ENCODE results near the gene LRRC8B. TPM values are rescaled to one million over a fixed set of nuclear protein-coding genes. Genes with fewer than 3 reads are reported as not detected.
"Not testable (repeated sequence)": the region's sequence is repeated elsewhere in the genome, so short reads cannot be mapped to it uniquely, and the experiment has no call there.

Gene LRRC8B
- total RNA-seq, 1 donor from 2014 or later = 2.8 TPM

DNA sequence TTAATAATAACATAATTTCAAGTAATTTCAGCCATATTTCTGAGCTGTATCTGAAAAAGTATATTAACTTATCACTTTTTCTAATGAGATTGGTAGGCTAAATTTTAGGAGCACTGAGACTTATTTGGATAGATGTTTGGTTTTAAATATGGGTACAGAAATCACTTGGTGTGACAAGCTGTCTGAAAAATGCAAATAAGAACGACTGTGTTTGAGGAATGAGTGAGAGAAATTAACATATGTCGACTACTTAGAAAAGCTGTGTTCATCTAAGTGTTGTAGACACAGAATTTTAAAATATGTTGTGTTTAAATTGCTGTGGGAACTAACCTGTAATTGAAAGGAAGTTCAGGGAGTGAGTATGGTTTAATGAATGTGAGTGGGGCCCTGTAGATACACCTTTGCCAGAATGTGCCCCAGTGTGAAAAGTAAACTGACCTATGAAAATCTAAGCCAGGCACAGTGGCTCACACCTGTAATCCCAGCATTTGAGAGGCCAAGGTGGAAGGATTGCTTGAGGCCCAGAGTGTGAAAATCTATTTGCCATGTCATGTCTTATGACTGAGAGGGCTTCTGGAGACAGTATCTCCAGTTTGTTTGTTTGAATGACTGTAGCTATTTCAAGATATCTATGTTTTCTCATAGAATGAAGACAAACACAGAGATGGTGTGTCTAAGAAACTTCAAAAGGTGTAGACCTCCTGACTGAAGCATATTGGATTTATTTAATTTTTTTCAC is 54.5 kb downstream of the LRRC8B start:
- DNase-seq (ENCODE audit: low spot score) (no peak), ATAC-seq (no peak)

DNA sequence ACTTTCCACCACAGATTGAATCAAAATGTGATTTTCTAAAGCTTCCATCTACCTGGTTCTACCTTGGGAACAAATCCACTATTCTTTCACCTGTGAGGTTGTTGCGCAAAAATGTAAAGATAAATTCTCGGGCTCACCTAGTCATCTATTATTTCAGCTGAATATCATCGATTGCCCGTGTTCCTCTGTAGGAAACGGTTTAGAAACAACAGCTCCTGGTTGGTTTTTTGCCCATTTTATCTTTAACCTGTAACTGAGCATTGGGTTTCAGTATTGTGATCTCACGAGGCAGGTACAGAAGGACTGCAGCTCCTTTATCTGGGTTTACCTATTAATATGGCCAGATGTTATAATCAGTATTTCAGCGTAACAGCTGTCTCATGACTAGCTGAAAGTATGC is 55.4 kb downstream of the LRRC8B start:
- no peak for DNase-seq (ENCODE audit: low spot score)
- ATAC-seq = no peak

DNA sequence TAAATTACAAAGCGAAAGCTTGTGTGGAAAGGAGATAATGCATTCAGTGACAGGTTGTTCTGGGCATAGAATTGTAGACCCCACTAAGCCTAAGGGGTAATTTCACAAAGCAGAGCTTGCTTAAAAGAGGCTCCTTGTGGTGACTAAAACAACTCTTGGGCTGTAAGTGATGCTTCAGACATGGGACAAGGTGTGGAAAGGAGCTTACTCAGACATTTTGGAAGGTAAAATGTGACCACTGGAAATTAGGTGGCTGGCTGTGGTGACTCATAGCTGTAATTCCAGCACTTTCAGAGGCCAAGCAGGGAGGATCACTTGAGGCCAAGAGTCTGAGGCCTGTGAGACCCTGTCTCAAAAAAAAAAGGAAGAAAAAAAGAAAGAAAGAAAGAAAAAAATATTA is 57.2 kb downstream of the LRRC8B start:
- no peak for ATAC-seq
- no peak for DNase-seq (ENCODE audit: low spot score)

DNA sequence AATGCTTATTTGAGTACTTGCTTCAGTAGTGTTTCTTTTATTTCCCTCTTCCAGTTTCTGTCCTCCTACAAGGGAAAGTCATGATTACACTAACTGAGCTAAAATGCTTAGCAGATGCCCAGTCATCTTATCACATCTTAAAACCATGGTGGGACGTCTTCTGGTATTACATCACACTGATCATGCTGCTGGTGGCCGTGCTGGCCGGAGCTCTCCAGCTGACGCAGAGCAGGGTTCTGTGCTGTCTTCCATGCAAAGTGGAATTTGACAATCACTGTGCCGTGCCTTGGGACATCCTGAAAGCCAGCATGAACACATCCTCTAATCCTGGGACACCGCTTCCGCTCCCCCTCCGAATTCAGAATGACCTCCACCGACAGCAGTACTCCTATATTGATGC is 57.9 kb downstream of the LRRC8B start:
- DNase-seq (ENCODE audit: low spot score) = no peak
- ATAC-seq = no peak

DNA sequence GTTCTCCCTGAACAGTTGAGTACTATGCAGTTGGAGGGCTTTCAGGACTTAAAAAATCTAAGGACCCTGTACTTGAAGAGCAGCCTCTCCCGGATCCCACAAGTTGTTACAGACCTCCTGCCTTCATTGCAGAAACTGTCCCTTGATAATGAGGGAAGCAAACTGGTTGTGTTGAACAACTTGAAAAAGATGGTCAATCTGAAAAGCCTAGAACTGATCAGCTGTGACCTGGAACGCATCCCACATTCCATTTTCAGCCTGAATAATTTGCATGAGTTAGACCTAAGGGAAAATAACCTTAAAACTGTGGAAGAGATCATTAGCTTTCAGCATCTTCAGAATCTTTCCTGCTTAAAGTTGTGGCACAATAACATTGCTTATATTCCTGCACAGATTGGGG is 59.6 kb downstream of the LRRC8B start:
- DNase-seq (ENCODE audit: low spot score) (no peak), ATAC-seq (no peak)

DNA sequence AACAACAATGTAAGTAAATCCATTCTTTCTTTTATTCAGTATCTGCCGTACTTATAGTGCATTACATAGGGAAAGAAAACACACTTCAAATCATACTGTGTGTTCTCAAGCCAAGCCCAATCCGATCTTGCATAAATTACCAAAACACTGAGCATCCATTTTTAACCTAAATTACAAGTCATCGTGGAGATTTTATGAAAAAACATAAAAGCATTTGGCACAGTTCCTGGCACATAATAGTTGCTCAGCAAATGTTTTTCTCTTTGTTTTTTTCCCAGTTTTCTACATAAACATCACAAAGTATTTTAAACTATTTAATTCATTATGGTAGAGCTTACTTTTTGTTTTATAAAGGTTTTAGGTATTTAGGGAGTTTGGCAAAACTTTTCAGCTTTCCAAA is 60.2 kb downstream of the LRRC8B start:
- ATAC-seq = no peak

DNA sequence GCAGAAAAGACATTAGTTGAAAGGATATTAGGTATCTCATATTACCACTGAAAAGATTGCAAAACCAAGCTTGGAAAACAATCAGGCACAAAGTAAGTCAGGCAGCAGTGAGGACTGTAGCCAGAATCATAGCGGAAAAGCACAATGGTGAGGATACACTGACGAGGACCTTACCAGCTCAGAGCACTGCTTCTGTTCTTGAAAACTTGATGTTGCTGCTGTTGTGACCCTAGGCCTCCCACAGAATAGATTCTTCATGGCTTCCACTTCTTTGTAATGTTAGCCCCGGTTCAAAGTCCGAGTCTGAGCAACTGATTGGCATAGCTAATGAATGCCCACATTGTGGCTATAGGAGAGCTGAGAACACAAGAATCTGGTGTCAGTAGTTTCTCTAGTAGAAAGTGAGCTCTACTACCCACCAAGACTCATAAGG is 63.1 kb downstream of the LRRC8B start:
- no peak for DNase-seq (ENCODE audit: low spot score)
- peak; percentile 62 for ATAC-seq

More for the DNA sequence above, 60.2 kb downstream of the LRRC8B start:
- DNase-seq (ENCODE audit: low spot score) = no peak

DNA sequence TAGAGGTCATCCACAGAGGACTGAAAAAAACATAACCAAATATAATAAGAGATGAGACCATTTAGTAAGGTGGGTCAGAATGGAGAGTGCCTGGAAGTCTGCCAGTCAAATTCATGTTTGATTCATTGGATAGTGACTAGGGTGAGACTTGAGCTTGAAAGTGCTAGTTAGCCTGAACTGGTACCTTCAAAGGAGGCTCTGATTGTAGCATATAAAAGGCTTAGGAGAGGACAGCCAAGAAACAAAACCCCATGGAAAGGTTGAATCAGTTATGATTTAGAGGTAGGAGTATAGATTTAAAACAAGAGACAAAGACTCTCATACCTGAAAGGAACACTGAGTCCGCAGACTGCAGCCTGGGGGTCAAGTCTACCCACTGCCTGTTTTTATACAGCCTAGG is 63.9 kb downstream of the LRRC8B start:
- no peak for ATAC-seq
- no peak for DNase-seq (ENCODE audit: low spot score)

DNA sequence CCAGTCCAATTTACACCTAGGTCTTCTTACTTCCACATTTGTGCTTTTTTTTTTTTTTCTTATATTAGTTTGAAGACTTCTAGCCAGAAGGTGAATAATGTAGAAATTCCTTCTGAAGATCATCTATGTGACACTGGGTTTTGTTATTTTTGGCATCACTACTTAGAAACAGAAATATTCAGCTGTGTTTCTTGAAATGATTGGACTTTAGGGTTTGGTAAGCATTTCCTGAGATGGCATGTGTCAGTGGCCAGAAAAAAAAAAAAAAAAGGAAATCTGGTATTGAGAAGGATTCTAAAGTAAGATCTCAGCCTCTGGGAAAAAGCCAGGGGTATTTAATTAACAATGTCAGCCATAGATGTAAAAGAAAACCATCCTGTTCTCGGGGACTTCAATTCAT is 64.9 kb downstream of the LRRC8B start:
- ATAC-seq (no peak), DNase-seq (ENCODE audit: low spot score) (no peak)

DNA sequence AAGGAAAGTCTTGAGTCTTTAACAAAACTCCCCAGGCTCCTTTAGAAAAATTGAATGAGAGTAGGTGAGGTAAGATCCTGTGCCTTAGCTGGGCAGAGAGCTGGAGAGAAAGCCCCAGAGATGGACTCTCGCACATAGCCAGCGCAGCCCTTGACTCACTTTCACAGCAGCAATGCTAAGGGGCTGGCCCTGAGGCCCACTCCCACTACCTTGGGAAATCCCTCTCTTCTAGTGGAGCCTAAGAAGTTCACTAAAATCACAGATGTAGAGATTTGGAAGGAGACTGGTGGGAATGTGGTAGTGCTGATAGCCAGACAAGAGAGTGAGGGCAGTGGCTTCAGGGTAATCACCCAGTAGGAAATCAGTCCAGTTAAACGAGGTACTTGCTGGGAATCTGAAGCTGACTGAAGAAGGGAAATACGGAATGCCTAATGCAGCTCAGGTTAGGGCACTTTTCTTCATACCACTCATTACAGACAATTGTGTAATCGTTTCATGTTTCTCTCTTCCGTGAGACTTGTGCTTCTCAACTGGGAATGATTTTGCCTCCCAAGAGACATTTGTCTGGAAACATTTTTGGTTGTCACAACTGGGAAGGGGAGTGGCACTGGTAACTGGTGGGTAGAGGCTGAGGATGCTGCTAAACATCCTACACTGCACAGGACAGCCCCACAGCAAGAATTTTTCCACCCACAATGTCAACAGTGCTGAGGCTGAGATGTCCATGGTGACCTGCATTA is 65.9 kb downstream of the LRRC8B start:
- DNase-seq (ENCODE audit: low spot score) = no peak
- no peak for ATAC-seq

DNA sequence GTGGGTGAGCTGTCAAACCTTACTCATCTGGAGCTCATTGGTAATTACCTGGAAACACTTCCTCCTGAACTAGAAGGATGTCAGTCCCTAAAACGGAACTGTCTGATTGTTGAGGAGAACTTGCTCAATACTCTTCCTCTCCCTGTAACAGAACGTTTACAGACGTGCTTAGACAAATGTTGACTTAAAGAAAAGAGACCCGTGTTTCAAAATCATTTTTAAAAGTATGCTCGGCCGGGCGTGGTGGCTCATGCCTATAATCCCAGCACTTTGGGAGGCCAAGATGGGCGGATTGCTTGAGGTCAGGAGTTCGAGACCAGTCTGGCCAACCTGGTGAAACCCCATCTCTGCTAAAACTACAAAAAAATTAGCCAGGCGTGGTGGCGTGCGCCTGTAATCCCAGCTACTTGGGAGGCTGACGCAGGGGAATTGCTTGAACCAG is 68.3 kb downstream of the LRRC8B start:
- peak; percentile 70 for ATAC-seq
- DNase-seq (ENCODE audit: low spot score) = not testable (repeated sequence)

DNA sequence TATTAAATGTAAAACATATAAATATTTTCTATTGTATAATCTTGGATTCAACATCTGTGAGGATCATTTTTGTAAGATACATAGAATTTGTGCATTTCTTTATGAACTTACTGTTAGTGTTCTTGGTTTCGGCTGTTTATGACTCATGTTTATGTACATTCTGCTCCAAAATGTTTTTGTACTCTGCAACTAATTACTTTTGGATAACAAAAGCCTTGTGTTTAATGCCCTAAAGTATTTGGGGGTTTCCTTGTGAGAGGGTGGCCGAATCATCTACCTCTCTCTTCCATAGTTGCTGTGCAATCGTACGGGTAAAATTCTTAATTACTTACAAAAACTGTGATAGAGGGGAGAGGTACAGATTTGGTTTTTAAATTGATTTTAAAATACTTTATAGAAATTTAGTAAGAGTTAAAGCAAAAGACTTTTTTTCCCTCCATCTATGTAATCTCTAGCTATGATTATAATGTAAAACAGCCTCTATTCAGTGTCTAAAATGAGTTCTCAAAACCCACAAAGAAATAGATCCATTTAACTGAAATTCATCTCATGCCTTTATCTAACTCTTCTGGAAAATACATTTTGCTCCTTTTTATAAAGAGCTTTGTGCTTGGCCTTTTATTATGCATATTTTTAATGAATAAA is 69.6 kb downstream of the LRRC8B start:
- ATAC-seq (no peak), DNase-seq (ENCODE audit: low spot score) (no peak)

DNA sequence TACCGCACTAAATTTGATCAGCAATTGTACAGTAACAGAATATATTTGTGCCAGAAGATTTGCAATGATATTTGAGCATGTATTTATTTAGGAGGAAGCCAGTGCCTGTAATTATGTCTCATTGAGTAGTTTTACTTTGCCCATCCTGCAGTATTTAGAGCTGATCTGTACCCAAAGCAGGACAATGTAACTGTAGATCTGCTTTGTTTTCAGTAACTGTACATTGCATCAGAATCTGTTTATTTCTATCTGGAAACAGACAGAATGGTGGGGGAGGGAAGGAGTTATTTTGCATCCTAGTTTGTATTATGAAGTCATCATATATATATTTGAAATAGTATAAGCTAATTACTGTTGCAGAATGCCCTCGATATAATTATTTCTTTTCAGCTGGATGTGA is 72.1 kb downstream of the LRRC8B start:
- no peak for ATAC-seq
- no peak for DNase-seq (ENCODE audit: low spot score)

DNA sequence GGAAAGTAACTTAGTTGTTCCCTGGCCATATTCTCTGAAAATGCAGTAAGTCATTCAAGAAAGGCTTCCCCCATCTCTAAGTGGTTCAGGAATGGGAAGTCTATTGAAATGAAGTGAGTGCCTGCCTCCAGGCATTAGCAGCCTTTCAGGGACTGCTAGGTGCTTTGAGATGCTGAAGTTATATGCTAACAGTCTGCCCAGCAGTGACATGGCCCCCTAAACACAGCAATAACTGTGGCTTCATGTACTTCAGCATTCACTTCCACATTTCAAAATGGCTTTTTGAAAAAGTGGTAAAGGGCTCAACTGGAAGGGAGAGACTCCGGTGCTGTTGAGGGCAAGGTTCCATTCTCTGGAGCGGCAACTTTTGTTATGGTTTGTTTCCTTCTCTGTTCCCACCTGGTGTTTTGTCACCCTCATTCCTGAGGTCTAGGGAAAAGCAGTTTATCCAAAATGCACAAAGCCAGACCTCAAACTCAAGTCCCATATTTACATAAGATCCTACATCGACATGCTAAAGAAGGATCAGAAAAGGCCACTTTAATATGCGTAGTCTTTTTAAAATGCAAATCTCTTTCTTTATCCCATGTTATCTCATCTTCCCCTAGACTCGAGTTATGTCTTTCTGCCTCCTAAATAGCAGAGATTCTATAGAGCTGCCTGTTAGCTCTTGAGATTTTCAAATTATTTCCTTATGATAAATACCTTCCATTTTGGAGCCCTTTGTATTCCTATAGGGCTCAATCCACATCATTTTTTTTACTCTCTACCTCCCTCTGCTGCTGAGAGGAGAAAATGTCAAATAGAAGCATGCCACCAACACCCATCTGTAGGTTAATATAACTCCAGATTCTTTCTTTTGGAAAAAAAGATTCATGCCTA is 74.1 kb downstream of the LRRC8B start:
- peak; percentile 93 for ATAC-seq
- DNase-seq (ENCODE audit: low spot score) = no peak

DNA sequence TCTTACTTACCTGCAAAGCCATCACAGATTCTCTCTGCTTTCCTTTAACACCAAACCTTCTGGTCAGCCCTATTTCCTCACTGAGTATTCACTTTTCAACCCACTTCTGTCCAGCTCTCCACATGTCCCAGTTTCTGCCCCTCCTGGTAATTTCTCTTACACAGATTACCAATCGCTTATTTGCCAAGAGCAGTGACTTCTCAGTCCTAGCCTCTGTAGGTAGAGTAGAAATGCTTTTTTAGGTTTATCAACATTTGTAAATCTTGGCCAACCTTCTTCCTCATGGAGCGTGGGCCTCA is 74.7 kb downstream of the LRRC8B start:
- no peak for ATAC-seq

DNA sequence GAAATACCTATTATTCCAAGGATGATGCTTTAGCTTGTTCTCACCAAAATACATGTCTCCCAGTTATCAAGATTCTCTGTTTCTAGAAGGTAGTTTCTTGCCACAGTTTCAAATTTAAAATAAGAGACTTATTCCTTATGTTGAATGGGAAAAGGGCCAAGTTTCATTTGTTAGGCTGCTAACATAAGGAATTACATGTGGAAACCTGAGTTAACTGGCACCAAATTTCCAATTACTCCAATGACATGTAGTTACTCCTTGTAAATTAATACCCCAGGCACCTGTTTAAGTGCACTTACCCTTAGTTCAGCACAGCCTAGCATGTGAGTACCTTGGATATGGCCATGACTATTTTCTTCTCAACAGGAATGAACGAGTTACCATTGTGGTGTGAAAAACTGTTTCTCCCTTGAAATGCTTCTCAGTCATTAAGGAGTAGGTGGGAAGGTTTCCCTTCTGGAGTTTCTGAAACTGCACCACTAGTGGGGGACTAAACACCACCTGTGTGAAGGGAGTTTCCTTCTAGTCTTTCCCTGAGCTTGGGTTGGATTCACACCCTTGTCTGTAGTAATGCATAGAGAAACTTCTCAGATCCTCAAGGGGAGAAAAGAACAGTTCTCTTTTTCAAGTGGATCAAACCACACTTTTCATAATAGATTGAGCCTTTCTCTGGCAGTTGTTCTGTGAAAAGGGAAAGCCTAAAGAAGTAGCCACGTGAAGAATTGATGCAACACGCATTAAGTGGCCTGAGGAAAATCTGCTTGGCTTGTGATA is 76.0 kb downstream of the LRRC8B start:
- ATAC-seq (no peak), DNase-seq (ENCODE audit: low spot score) (no peak)

More for the DNA sequence above, 74.7 kb downstream of the LRRC8B start:
- no peak for DNase-seq (ENCODE audit: low spot score)

DNA sequence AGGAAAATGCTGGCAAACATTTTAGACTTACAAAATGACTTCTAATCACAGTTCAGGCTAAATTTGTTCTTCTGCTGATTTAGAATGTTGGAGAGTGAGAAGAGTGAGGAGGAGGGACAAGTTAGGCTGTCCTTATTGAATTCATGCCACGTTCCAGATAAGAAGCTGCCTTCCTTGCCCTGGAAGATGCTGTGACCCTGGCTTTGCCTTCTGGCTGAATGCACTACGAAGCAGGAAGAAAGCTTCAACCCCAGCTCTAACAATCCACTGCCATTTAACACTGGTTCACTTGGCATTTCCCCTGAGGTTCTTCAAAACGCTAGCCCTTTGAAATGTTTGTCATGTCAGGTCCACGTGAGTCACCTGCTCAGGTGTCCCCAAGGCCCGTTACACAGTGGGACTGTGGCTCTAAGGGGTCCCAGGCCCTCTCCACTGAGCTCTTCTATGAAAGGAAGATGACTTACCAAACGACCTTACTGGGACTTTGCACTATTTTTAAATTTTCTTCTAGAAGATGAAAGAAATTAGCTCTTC is 78.3 kb downstream of the LRRC8B start:
- no peak for DNase-seq (ENCODE audit: low spot score)
- no peak for ATAC-seq

DNA sequence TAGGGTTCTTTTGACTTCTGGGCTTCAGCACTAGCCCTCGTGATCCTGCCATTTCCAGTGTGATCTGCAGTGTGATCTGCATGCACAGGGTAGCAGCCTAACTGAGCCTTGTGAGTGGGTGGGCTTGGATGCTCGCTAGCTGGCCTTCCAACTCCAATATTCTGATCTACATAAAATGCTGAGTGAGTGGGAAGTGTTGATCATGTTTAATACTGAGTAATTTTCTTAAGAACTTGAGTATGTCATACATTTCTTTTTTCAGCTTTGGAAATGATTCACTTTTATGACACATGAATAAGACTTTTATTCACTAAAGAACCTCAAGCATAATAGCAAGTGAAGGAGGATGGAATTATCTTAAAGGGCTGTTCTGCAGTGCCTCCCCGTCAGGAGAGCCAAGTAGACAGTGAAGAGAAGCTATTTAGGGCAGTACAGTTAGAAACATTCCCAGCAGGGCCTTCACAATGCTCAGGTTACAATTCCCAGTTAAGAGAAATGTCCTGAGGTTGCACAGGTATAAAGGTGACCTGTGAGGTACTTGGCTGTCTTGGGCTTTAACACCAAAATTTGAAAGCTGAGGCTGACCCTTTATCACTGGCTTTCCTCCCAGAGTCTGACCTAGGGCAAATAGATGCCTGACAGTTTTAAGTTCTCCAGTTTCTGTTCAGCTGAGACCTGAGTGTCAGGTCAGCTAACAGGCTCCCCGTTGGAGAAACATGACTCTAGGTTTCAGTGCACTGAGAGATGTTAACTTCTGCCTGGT is 79.2 kb downstream of the LRRC8B start:
- ATAC-seq (peak; percentile 31), DNase-seq (ENCODE audit: low spot score) (no peak)

DNA sequence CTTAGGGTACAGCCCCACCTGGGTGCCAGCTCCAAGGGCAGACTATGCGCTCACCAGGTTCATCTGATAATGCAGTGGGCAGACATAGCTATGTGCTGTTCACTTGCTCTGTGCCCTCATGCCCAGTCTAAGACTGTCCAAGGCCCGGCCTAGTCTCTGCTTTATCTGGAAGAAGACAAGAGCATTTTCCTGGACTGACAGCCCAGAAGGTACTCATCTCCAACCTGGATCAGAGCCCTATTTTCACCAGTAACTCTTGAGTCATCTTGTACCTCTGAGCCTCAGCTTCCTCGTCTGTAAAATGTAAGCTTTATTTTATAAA is 79.7 kb downstream of the LRRC8B start:
- no peak for DNase-seq (ENCODE audit: low spot score)
- no peak for ATAC-seq

DNA sequence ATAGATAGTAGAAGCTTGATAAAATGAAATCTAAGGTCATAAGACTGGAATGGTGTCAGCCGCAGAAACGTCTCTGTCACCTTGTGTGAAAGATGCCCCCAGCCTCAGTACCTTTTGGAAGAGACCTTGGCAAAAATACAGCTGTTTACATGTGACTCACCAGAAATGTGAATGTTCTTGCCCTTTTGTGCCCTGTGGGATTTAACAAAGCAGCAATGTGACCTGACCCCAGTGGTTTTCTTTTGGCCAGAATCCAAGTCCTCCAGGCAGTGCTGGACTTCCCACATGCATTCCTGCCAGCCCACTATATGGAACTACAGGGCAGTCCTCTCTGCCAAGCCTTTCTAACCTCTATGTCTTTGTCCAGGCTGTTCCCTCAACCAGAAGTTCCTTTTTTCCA is 81.1 kb downstream of the LRRC8B start:
- DNase-seq (ENCODE audit: low spot score) (no peak), ATAC-seq (no peak)

All from left lobe of liver (tissue), 2 donors.